H9 (cell line): ENCODE results near the gene ANKRD23. TPM values are rescaled to one million over a fixed set of nuclear protein-coding genes. Genes with fewer than 3 reads are reported as not detected.

Experiments
- DNase-seq: peaks from one replicate; pipeline ENCODE4 v3.0.0-alpha.2; 2017
- H2AFZ ChIP-seq: one replicate; pipeline ENCODE4 v1.6.1; 2013; ENCODE audit warnings: mild to moderate bottlenecking, low read length, control low read depth, moderate library complexity
- H2AK5ac ChIP-seq: 2 replicates; pipeline ENCODE4 v1.6.1; 2013; ENCODE audit warnings: low read length, control low read depth, mixed read lengths; ENCODE audit not compliant: insufficient read length
- H2BK120ac ChIP-seq: one replicate; pipeline ENCODE4 v1.6.1; 2013; ENCODE audit warnings: low read depth, mild to moderate bottlenecking, low read length, control low read depth, inconsistent platforms; ENCODE audit not compliant: poor library complexity, severe bottlenecking
- H2BK12ac ChIP-seq: 2 replicates; pipeline ENCODE4 v1.6.1; 2013; ENCODE audit warnings: low read length, control low read depth, mixed read lengths, low read depth; ENCODE audit not compliant: insufficient read length
- H2BK15ac ChIP-seq: 2 replicates; pipeline ENCODE4 v1.6.1; 2013; ENCODE audit warnings: low read depth, low read length, control low read depth
- H2BK20ac ChIP-seq: one replicate; pipeline ENCODE4 v1.6.1; 2013; ENCODE audit warnings: low read depth, mild to moderate bottlenecking, low read length, control low read depth, inconsistent platforms; ENCODE audit not compliant: poor library complexity, severe bottlenecking
- H2BK5ac ChIP-seq: 2 replicates; pipeline ENCODE4 v1.6.1; 2013; ENCODE audit warnings: low read length, control low read depth, mixed read lengths; ENCODE audit not compliant: insufficient read length
- H3K14ac ChIP-seq: 2 replicates; pipeline ENCODE4 v1.6.1; 2013; ENCODE audit warnings: low read length, control low read depth; ENCODE audit not compliant: insufficient read depth
- H3K18ac ChIP-seq: 2 replicates; pipeline ENCODE4 v1.6.1; 2013; ENCODE audit warnings: low read depth, mild to moderate bottlenecking, mixed read lengths, low read length, control low read depth; ENCODE audit not compliant: insufficient read length
- H3K23ac ChIP-seq: 2 replicates; pipeline ENCODE4 v1.6.1; 2013; ENCODE audit warnings: low read length, control low read depth, mixed read lengths, low read depth; ENCODE audit not compliant: insufficient read length
- H3K23me2 ChIP-seq: 2 replicates; pipeline ENCODE4 v1.6.1; 2013; ENCODE audit warnings: low read depth, mild to moderate bottlenecking, mixed read lengths, low read length, control low read depth; ENCODE audit not compliant: insufficient read length, poor library complexity, severe bottlenecking
- H3K27ac ChIP-seq: 2 replicates; pipeline ENCODE4 v1.5.1; 2013; ENCODE audit warnings: low read length, control low read depth, mixed read lengths, low read depth; ENCODE audit not compliant: insufficient read length
- H3K27me3 ChIP-seq: 2 replicates; pipeline ENCODE4 v1.6.1; 2013; ENCODE audit warnings: low read length, control low read depth, inconsistent platforms; ENCODE audit not compliant: insufficient read depth
- H3K4ac ChIP-seq: 2 replicates; pipeline ENCODE4 v1.6.1; 2013; ENCODE audit warnings: low read depth, mild to moderate bottlenecking, control low read depth, inconsistent platforms, low read length, moderate library complexity
- H3K4me1 ChIP-seq: 2 replicates; pipeline ENCODE4 v1.6.1; 2013; ENCODE audit warnings: low read length, control low read depth, inconsistent platforms; ENCODE audit not compliant: insufficient read depth
- H3K4me2 ChIP-seq: 2 replicates; pipeline ENCODE4 v1.6.1; 2013; ENCODE audit warnings: low read length, control low read depth, mixed read lengths; ENCODE audit not compliant: insufficient read length, insufficient read depth
- H3K56ac ChIP-seq: 2 replicates; pipeline ENCODE4 v1.6.1; 2013; ENCODE audit warnings: low read depth, mild to moderate bottlenecking, mixed read lengths, low read length, control low read depth; ENCODE audit not compliant: insufficient read length
- H3K79me1 ChIP-seq: 2 replicates; pipeline ENCODE4 v1.6.1; 2013; ENCODE audit warnings: low read depth, mild to moderate bottlenecking, moderate library complexity, low read length, control low read depth, inconsistent platforms; ENCODE audit not compliant: insufficient read depth, poor library complexity, severe bottlenecking
- H3K79me2 ChIP-seq: 2 replicates; pipeline ENCODE4 v1.6.1; 2013; ENCODE audit warnings: low read length, control low read depth, inconsistent platforms; ENCODE audit not compliant: insufficient read depth
- H3K9ac ChIP-seq: 2 replicates; pipeline ENCODE4 v1.6.1; 2013; ENCODE audit warnings: low read length, control low read depth, mixed read lengths; ENCODE audit not compliant: insufficient read length; ENCODE audit errors: extremely low read depth
- H3K9me3 ChIP-seq: one replicate; pipeline ENCODE4 v1.6.1; 2013; ENCODE audit warnings: low read depth, low read length, inconsistent platforms; ENCODE audit not compliant: control insufficient read depth
- H3T11ph ChIP-seq: one replicate; pipeline ENCODE4 v1.6.1; 2013; ENCODE audit warnings: mild to moderate bottlenecking, low read length, control low read depth, inconsistent platforms
- H4K20me1 ChIP-seq: one replicate; pipeline ENCODE4 v1.6.1; 2013; ENCODE audit not compliant: control insufficient read depth, insufficient read length, insufficient read depth
- H4K5ac ChIP-seq: 2 replicates; pipeline ENCODE4 v1.6.1; 2013; ENCODE audit warnings: low read depth, mild to moderate bottlenecking, mixed read lengths, low read length, control low read depth; ENCODE audit not compliant: insufficient read length
- H4K8ac ChIP-seq: replicated peaks from 2 replicates; pipeline ENCODE4 v1.6.1; 2013; ENCODE audit warnings: low read length, control low read depth, mixed read lengths, low read depth; ENCODE audit not compliant: insufficient read length
- H4K91ac ChIP-seq: 2 replicates; pipeline ENCODE4 v1.6.1; 2013; ENCODE audit warnings: low read depth, mild to moderate bottlenecking, moderate library complexity, mixed read lengths, low read length, control low read depth; ENCODE audit not compliant: insufficient read length
- H3K27ac Mint-ChIP-seq, 3 experiments: 2 replicates in 2 of 3; 3 replicates in 1 of 3; pipeline ENCODE4 v1.8.0; 2020 to 2021; ENCODE audit warnings: mixed read lengths in 3 of 3, mild to moderate bottlenecking in 1 of 3, moderate library complexity in 1 of 3
- H3K27me3 Mint-ChIP-seq: 2 replicates; pipeline ENCODE4 v1.8.0; 2021; ENCODE audit warnings: low read depth, mild to moderate bottlenecking, moderate library complexity, mixed read lengths
- H3K36me3 Mint-ChIP-seq, 3 experiments: 2 replicates in 2 of 3; 3 replicates in 1 of 3; pipeline ENCODE4 v1.8.0; 2020 to 2021; ENCODE audit warnings: low read depth in 3 of 3, mixed read lengths in 3 of 3; ENCODE audit not compliant: insufficient read depth in 1 of 3
- H3K4me1 Mint-ChIP-seq, 2 experiments: 2 replicates each; pipeline ENCODE4 v1.8.0; 2020; ENCODE audit warnings: mixed read lengths in 2 of 2
- H3K4me3 Mint-ChIP-seq, 2 experiments: 2 replicates in 1 of 2; 3 replicates in 1 of 2; pipeline ENCODE4 v1.8.0; 2020 to 2021; ENCODE audit warnings: mild to moderate bottlenecking in 2 of 2, mixed read lengths in 2 of 2, moderate library complexity in 1 of 2
- H3K9me3 Mint-ChIP-seq, 2 experiments: 2 replicates in 1 of 2; 3 replicates in 1 of 2; pipeline ENCODE4 v1.8.0; 2020; ENCODE audit warnings: mild to moderate bottlenecking in 2 of 2, mixed read lengths in 2 of 2, moderate library complexity in 1 of 2
- WGBS: extraction: QIAGEN DNeasy Blood & Tissue Kit; methylation state at CpG from one replicate; pipeline ENCODE4 v1.1.7; 2013; ENCODE audit warnings: missing lambda C conversion rate, low lambda C conversion rate, mixed read lengths; ENCODE audit not compliant: insufficient read length; ENCODE audit errors: extremely low coverage; 5-methylcytosine and 5-hydroxymethylcytosine counted together
- total RNA-seq: library from RNA; stranded (reverse); gene quantifications from 2 replicates; pipeline ENCODE4 v1.2.1, GENCODE V29; 2021
- TF ChIP-seq, protein P1 (sequence below): fragments of 200-600 bp; sonication (generic); conservative IDR thresholded peaks from 3 replicates; pipeline ENCODE4 v1.8.0; 2021; ENCODE audit warnings: antibody characterized with exemption, mild to moderate bottlenecking

The ANKRD23 gene
- total RNA-seq, 1 experiment from 2014 or later: 2.4 TPM

DNA sequence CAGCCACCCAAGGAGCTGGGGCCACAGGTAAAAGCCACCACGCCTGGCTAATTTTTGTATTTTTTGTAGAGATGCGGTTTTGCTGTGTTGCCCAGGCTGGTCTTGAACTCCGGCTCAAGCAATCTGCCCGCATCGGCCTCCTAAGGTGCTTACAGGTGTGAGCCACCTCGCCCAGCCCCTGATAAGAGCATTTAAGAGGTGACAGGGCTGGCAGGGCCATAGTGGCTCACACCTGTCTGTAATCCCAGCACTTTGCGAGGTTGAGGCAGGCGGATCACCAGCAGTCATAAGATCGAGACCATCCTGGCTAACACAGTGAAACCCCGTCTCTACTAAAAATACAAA lies 36.7 kb downstream of the ANKRD23 start:
- no peak overlapping the region for H3K14ac ChIP-seq
- no peak overlapping the region for H3K4ac ChIP-seq
- no peak overlapping the region for H2BK15ac ChIP-seq
- no peaks in the 10 kb centered on the region; the same call in 1 of the 2 replicates for H3K27me3 Mint-ChIP-seq
- no peak overlapping the region for H3K4me3 Mint-ChIP-seq
- H3K9me3 Mint-ChIP-seq: peaks cover 0 to 4% of the 10 kb centered on the region in 2 experiments; a peak in 1 of 5 replicates
- peaks cover 8 to 11% (median 9%) of the 10 kb centered on the region in 3 experiments for H3K36me3 Mint-ChIP-seq
- H3K4me1 Mint-ChIP-seq: no peaks in the 10 kb centered on the region
- H3K18ac ChIP-seq: no peak overlapping the region
- no peak overlapping the region for H4K91ac ChIP-seq
- no peak overlapping the region for H3K9ac ChIP-seq
- H2AFZ ChIP-seq: no peak overlapping the region
- H4K5ac ChIP-seq: no peak overlapping the region
- no peak overlapping the region for H3K4me2 ChIP-seq
- H3K56ac ChIP-seq: no peak overlapping the region
- H3K27ac Mint-ChIP-seq: no peak overlapping the region; a peak in 1 of 7 replicates
- TF ChIP-seq, protein P1, sequence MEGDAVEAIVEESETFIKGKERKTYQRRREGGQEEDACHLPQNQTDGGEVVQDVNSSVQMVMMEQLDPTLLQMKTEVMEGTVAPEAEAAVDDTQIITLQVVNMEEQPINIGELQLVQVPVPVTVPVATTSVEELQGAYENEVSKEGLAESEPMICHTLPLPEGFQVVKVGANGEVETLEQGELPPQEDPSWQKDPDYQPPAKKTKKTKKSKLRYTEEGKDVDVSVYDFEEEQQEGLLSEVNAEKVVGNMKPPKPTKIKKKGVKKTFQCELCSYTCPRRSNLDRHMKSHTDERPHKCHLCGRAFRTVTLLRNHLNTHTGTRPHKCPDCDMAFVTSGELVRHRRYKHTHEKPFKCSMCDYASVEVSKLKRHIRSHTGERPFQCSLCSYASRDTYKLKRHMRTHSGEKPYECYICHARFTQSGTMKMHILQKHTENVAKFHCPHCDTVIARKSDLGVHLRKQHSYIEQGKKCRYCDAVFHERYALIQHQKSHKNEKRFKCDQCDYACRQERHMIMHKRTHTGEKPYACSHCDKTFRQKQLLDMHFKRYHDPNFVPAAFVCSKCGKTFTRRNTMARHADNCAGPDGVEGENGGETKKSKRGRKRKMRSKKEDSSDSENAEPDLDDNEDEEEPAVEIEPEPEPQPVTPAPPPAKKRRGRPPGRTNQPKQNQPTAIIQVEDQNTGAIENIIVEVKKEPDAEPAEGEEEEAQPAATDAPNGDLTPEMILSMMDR: no peak
- H2BK20ac ChIP-seq: no peak overlapping the region
- H2AK5ac ChIP-seq: no peak overlapping the region
- H3T11ph ChIP-seq: no peak overlapping the region
- no peak overlapping the region for H3K23ac ChIP-seq
- H3K27ac ChIP-seq: no peak overlapping the region
- no peaks in the 10 kb centered on the region for H4K20me1 ChIP-seq
- H3K4me1 ChIP-seq: no peaks in the 10 kb centered on the region
- H2BK120ac ChIP-seq: no peak overlapping the region
- no peak for DNase-seq
- H3K27me3 ChIP-seq: no peaks in the 10 kb centered on the region
- H3K9me3 ChIP-seq: no peaks in the 10 kb centered on the region
- H4K8ac ChIP-seq: no peak overlapping the region
- no peaks in the 10 kb centered on the region for H3K79me1 ChIP-seq
- no peaks in the 10 kb centered on the region for H3K23me2 ChIP-seq
- no peaks in the 10 kb centered on the region for H3K79me2 ChIP-seq
- no peak overlapping the region for H2BK12ac ChIP-seq
- no peak overlapping the region for H2BK5ac ChIP-seq
- no CpG with 5 or more reads among the region's 10 CpGs for WGBS
